GM12892 (cell line): Measurements from ENCODE around the gene NAV3.

Experiments used
- POLR2A ChIP-seq: IDR thresholded peaks from 2 replicates; pipeline ENCODE4 v1.6.1; 2011; ENCODE audit warnings: low read depth, low read length, control low read depth
- POLR2AphosphoS5 ChIP-seq: IDR thresholded peaks from 2 replicates; pipeline ENCODE4 v1.6.1; 2011; ENCODE audit warnings: low read depth, low read length, control low read depth
- TAF1 ChIP-seq: IDR thresholded peaks from 2 replicates; pipeline ENCODE4 v1.6.1; 2011; ENCODE audit warnings: low read depth, mild to moderate bottlenecking, control low read depth, low read length, borderline replicate concordance

DNA sequence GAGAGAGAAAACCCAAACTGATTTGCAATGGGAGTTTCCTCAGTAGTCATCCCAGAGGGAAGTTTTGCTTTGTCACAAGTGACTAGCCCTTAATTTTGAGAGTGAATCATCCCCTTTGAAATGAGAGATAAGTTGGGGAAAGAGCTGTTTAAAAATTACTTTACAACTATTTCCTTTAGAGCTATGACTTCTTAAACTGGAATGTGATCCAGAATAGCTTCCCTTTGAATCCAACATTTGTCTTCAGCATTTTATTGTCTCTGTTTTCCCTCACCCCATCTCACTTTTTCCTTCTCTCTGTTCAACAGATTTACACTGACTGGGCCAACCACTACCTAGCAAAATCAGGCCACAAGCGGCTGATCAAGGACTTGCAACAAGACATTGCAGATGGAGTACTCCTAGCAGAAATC, 109.3 kb downstream of the NAV3 start:
- TF ChIP-seq POLR2AphosphoS5, result no peak
- TF ChIP-seq POLR2A, result no peak
- no peak for TF ChIP-seq TAF1
